HL-60 (cell line): ENCODE results near the gene SDSL.

Source experiments
- DNase-seq, 2 experiments: peaks; one replicate each; pipeline ENCODE4 v3.0.0-alpha.2; 2010 to 2020; ENCODE audit warnings: low read depth in 1 of 2, low spot score in 1 of 2
- H3K27ac ChIP-seq: fragments of 250-450 bp; sonication (Bioruptor Pico); replicated peaks from 2 replicates; pipeline ENCODE4 v1.5.1; 2020; ENCODE audit warnings: mild to moderate bottlenecking, moderate library complexity
- H3K27me3 ChIP-seq: fragments of 250-450 bp; sonication (Bioruptor Pico); 2 replicates; pipeline ENCODE4 v1.5.1; 2021; ENCODE audit warnings: mild to moderate bottlenecking, moderate library complexity; ENCODE audit not compliant: insufficient read depth, poor library complexity, severe bottlenecking
- H3K4me3 ChIP-seq: replicated peaks from 2 replicates; pipeline ENCODE4 v1.5.1; 2011; ENCODE audit warnings: mild to moderate bottlenecking, control low read depth, low read length; ENCODE audit not compliant: insufficient read depth
- GABPA ChIP-seq: IDR thresholded peaks from 2 replicates; pipeline ENCODE4 v1.6.1; 2012; ENCODE audit warnings: low read depth
- POLR2AphosphoS5 ChIP-seq: IDR thresholded peaks from 2 replicates; pipeline ENCODE4 v1.6.1; 2012; ENCODE audit warnings: low read depth
- SPI1 ChIP-seq: IDR thresholded peaks from 2 replicates; pipeline ENCODE4 v1.6.1; 2012; ENCODE audit warnings: low read depth, mild to moderate bottlenecking, borderline replicate concordance
- TF ChIP-seq, protein P1 (sequence below): IDR thresholded peaks from one replicate; pipeline ENCODE4 v1.5.1; 2011; ENCODE audit warnings: low read length, control low read depth, inconsistent platforms; ENCODE audit not compliant: insufficient read depth
- TF ChIP-seq, protein P2 (sequence below): IDR thresholded peaks from 2 replicates; pipeline ENCODE4 v1.6.1; 2012; ENCODE audit warnings: low read depth; ENCODE audit not compliant: insufficient replicate concordance

The SDSL gene

DNA sequence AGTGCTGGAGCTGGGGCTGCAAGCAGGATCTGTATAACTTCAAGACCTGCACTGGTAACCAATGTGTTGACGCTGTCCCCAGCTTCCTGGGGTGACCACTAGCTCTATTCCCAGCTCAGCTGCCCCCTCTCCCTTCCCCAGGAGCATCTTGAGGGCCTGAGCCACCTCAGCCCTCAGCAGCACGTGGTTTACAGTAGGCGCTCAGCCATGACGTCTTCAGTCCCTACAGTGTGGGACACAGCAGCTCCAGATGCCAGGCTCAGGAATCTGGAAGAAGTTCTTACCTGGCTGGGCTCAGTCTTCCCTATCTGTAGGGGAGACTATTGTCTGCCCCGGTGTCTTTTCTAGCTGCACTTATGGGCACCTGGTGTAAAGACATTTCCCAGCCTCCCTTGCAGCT lies 27.1 kb upstream of the SDSL start:
- Histone ChIP-seq H3K4me3 (no peak overlapping the region), H3K27me3 (no peaks in the 10 kb centered on the region), H3K27ac (no peak overlapping the region)
- no peak for TF ChIP-seq SPI1
- TF ChIP-seq, protein P1, sequence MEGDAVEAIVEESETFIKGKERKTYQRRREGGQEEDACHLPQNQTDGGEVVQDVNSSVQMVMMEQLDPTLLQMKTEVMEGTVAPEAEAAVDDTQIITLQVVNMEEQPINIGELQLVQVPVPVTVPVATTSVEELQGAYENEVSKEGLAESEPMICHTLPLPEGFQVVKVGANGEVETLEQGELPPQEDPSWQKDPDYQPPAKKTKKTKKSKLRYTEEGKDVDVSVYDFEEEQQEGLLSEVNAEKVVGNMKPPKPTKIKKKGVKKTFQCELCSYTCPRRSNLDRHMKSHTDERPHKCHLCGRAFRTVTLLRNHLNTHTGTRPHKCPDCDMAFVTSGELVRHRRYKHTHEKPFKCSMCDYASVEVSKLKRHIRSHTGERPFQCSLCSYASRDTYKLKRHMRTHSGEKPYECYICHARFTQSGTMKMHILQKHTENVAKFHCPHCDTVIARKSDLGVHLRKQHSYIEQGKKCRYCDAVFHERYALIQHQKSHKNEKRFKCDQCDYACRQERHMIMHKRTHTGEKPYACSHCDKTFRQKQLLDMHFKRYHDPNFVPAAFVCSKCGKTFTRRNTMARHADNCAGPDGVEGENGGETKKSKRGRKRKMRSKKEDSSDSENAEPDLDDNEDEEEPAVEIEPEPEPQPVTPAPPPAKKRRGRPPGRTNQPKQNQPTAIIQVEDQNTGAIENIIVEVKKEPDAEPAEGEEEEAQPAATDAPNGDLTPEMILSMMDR: no peak
- no peak for TF ChIP-seq GABPA
- TF ChIP-seq, protein P2, sequence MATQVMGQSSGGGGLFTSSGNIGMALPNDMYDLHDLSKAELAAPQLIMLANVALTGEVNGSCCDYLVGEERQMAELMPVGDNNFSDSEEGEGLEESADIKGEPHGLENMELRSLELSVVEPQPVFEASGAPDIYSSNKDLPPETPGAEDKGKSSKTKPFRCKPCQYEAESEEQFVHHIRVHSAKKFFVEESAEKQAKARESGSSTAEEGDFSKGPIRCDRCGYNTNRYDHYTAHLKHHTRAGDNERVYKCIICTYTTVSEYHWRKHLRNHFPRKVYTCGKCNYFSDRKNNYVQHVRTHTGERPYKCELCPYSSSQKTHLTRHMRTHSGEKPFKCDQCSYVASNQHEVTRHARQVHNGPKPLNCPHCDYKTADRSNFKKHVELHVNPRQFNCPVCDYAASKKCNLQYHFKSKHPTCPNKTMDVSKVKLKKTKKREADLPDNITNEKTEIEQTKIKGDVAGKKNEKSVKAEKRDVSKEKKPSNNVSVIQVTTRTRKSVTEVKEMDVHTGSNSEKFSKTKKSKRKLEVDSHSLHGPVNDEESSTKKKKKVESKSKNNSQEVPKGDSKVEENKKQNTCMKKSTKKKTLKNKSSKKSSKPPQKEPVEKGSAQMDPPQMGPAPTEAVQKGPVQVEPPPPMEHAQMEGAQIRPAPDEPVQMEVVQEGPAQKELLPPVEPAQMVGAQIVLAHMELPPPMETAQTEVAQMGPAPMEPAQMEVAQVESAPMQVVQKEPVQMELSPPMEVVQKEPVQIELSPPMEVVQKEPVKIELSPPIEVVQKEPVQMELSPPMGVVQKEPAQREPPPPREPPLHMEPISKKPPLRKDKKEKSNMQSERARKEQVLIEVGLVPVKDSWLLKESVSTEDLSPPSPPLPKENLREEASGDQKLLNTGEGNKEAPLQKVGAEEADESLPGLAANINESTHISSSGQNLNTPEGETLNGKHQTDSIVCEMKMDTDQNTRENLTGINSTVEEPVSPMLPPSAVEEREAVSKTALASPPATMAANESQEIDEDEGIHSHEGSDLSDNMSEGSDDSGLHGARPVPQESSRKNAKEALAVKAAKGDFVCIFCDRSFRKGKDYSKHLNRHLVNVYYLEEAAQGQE: no peak
- TF ChIP-seq POLR2AphosphoS5: no peak
- no peak for DNase-seq

DNA sequence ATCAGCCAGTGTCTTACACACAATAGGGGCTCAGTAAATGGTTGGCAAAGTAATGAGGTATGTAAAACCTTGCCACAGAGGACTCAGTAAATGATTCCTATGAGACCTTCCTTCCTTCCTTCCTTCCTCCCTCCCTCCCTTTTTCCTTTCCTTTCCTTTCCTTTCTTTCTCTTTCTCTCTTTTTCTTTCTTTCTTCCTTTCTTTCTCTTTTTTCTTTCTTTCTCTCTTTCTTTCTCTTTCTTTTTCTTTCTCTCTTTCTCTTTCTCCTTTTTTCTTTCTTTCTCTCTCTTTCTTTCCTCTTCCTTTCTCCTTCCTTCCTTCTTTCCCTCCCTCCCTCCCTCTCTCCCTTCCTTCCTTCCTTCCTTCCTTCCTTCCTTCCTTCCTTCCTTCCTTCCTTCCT lies 26.0 kb upstream of the SDSL start:
- H3K27me3 ChIP-seq: no peaks in the 10 kb centered on the region
- no peak for DNase-seq
- H3K4me3 ChIP-seq: no peak overlapping the region
- no peak overlapping the region for H3K27ac ChIP-seq
- TF ChIP-seq POLR2AphosphoS5: no peak

DNA sequence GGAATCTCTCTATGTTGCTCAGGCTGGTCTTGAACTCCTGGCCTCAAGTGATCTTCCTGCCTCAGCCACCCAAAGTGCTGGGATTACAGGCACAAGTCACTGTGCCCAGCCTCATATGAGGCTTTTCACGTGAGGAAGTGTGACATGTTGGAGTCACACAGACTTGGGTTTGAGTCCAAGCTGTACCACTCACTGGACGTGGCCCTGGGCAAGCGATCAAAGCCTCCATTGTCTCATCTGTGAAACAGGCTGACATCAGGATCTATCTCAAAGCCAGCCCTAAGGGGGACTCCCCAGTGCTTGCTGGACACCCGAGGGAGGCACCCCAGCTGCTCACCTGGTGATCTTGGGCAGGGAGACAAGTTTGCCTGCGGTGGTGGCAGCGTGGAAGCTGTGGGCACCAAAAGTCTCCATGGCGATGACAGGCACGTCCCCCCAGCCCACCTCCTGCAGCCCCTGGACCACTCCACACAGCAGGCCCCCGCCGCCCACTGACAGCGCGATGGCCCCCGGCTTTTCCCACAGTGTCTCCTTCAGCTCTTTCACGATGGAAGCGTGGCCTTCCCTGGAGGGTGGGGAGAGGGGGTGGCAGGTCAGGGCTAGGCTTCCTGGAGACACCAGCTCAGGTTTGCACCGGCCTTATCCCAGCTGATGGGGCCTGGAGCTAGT lies 25.2 kb upstream of the SDSL start:
- DNase-seq: no peak
- Histone ChIP-seq H3K4me3 (no peak overlapping the region), H3K27me3 (no peaks in the 10 kb centered on the region), H3K27ac (no peak overlapping the region)
- TF ChIP-seq SPI1 (no peak), POLR2AphosphoS5 (no peak), GABPA (no peak)
- TF ChIP-seq, protein P1: no peak
- TF ChIP-seq, protein P2: no peak

DNA sequence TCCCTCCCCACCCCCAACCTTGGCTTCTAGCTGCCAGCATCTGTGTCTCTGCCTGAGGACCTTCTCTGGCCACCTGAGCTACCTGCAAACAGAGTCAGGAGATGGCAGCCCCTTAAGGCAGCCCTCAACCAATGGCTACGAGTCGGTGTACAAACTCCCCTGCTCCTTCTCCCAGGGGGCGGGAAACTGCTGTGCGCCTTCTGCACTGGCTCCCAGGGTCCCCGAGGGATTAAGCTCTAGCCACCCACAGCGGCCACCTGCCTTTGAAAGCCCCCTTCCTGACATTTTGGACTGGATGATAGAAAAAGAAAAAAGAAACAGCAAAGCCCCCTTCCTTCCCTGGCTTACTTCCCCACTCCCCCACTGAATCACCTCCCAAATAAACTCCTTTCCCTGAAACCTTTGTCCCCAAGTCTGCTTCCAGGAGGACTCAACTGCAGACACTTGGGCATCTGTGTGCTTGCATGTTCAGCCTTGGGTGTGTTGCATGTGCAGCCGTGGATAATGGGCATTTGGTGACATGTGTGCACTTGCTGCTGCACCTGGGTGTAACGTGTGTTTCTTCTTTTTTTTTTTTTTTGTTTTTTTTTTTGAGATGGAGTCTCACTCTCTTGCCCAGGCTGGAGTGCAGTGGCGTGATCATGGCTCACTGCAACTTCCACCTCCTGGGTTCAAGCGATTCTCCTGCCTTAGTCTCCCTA lies 24.5 kb upstream of the SDSL start:
- H3K27me3 ChIP-seq: no peaks in the 10 kb centered on the region
- no peak overlapping the region for H3K27ac ChIP-seq
- no peak for DNase-seq
- H3K4me3 ChIP-seq: no peak overlapping the region
- TF ChIP-seq GABPA (no peak), POLR2AphosphoS5 (no peak), SPI1 (no peak)
- TF ChIP-seq, protein P2: no peak
- TF ChIP-seq, protein P1: no peak
